Measurements from ENCODE around the gene RARRES2.

RARRES2 gene

GRCh38 chr7:150380463-150380862 lies 39.0 kb upstream of the RARRES2 start:
- no peaks in the 10 kb centered on the region for H3K27me3 ChIP-seq (ENCODE audit: low read length)
- H3K9me3 ChIP-seq (ENCODE audit: insufficient read depth, low read length) = no peaks in the 10 kb centered on the region
- H4K20me1 ChIP-seq (ENCODE audit: low read depth, low read length) = no peaks in the 10 kb centered on the region
- H3K4me2 ChIP-seq (ENCODE audit: low read depth, low read length, poor library complexity, severe bottlenecking) = peak overlapping the region; percentile 82
- peak overlapping the region; percentile 57; the same call in 1 of the 2 replicates for H3K27ac ChIP-seq (ENCODE audit: low read depth, low read length)
- H3K36me3 ChIP-seq (ENCODE audit: low read length) = no peaks in the 10 kb centered on the region
- H3K4me3 ChIP-seq (ENCODE audit: insufficient read depth, low read length, poor library complexity, severe bottlenecking) = peak overlapping the region; percentile 91
- H3F3A ChIP-seq (ENCODE audit: insufficient read depth) = peaks cover 21% of the 10 kb centered on the region
- TF ChIP-seq EZH2phosphoT487 (conservative IDR thresholded peaks at IDR 0.05; ENCODE audit: low read length) (no peak), CTCF (IDR thresholded peaks at IDR 0.05; ENCODE audit: insufficient read depth, low read length, poor library complexity, severe bottlenecking) (no peak)
- no peak overlapping the region for H2AFZ ChIP-seq (ENCODE audit: low read depth, low read length, severe bottlenecking)
- peak overlapping the region; percentile 90; the same call in 1 of the 2 replicates for H3K9ac ChIP-seq (ENCODE audit: low read length)
- H3K9me2 ChIP-seq (replicated peaks; ENCODE audit: insufficient read depth, low read length) = no peaks in the 10 kb centered on the region
- H3K79me2 ChIP-seq (ENCODE audit: insufficient read depth, low read length) = 0 out of 2 replicates have a peak, but pooled peaks cover 3% of the 10 kb centered on the region

- H3F3A ChIP-seq (ENCODE audit: insufficient read depth) = peaks cover 21% of the 10 kb centered on the region
- H4K20me1 ChIP-seq (ENCODE audit: low read depth, low read length) = no peaks in the 10 kb centered on the region
- peak overlapping the region; percentile 97 for H2AFZ ChIP-seq (ENCODE audit: low read depth, low read length, severe bottlenecking)
- H3K27me3 ChIP-seq (ENCODE audit: low read length) = no peaks in the 10 kb centered on the region
- peak overlapping the region; percentile 90 for H3K9ac ChIP-seq (ENCODE audit: low read length)
- H3K4me3 ChIP-seq (ENCODE audit: insufficient read depth, low read length, poor library complexity, severe bottlenecking) = peak overlapping the region; percentile 91
- no peaks in the 10 kb centered on the region for H3K36me3 ChIP-seq (ENCODE audit: low read length)
- H3K79me2 ChIP-seq (ENCODE audit: insufficient read depth, low read length) = 0 out of 2 replicates have a peak, but pooled peaks cover 3% of the 10 kb centered on the region
- H3K9me2 ChIP-seq (replicated peaks; ENCODE audit: insufficient read depth, low read length) = no peaks in the 10 kb centered on the region
- TF ChIP-seq EZH2phosphoT487 (conservative IDR thresholded peaks at IDR 0.05; ENCODE audit: low read length) (no peak), CTCF (IDR thresholded peaks at IDR 0.05; ENCODE audit: insufficient read depth, low read length, poor library complexity, severe bottlenecking) (no peak)
- no peaks in the 10 kb centered on the region for H3K9me3 ChIP-seq (ENCODE audit: insufficient read depth, low read length)
- H3K27ac ChIP-seq (ENCODE audit: low read depth, low read length) = peak overlapping the region; percentile 57
- H3K4me2 ChIP-seq (ENCODE audit: low read depth, low read length, poor library complexity, severe bottlenecking) = peak overlapping the region; percentile 82
Observed at GRCh38 chr7:150379441-150380379, 38.3 kb upstream of the RARRES2 start.

GRCh38 chr7:150378853-150379440 lies 37.5 kb upstream of the RARRES2 start, which contains the start of gene ZNF775:
Gene ZNF775 (plus strand): TSS chr7:150379330. CDS start chr7:150388471, 9,141 bp downstream.
- peak within 1 kb of the TSS; percentile 91 for H3K4me3 ChIP-seq (ENCODE audit: insufficient read depth, low read length, poor library complexity, severe bottlenecking)
- peaks cover 21% of the 10 kb centered on the region for H3F3A ChIP-seq (ENCODE audit: insufficient read depth)
- no peaks in the 10 kb centered on the region for H4K20me1 ChIP-seq (ENCODE audit: low read depth, low read length)
- no peaks in the 10 kb centered on the region for H3K9me3 ChIP-seq (ENCODE audit: insufficient read depth, low read length)
- no peaks in the 10 kb centered on the region for H3K27me3 ChIP-seq (ENCODE audit: low read length)
- no peaks in the 10 kb centered on the region for H3K36me3 ChIP-seq (ENCODE audit: low read length)
- peak within 1 kb of the TSS; percentile 82 for H3K4me2 ChIP-seq (ENCODE audit: low read depth, low read length, poor library complexity, severe bottlenecking)
- H3K9me2 ChIP-seq (replicated peaks; ENCODE audit: insufficient read depth, low read length) = no peaks in the 10 kb centered on the region
- H2AFZ ChIP-seq (ENCODE audit: low read depth, low read length, severe bottlenecking) = peak within 1 kb of the TSS; percentile 97
- 0 out of 2 replicates have a peak, but pooled peaks cover 3% of the 10 kb centered on the region for H3K79me2 ChIP-seq (ENCODE audit: insufficient read depth, low read length)
- peak within 1 kb of the TSS; percentile 90 for H3K9ac ChIP-seq (ENCODE audit: low read length)
- H3K27ac ChIP-seq (ENCODE audit: low read depth, low read length) = peak within 1 kb of the TSS; percentile 80
- TF ChIP-seq CTCF (IDR thresholded peaks at IDR 0.05; ENCODE audit: insufficient read depth, low read length, poor library complexity, severe bottlenecking) (no peak), EZH2phosphoT487 (conservative IDR thresholded peaks at IDR 0.05; ENCODE audit: low read length) (no peak)

Data from SU-DHL-6 (cell line).